GOT3 (cell line): ENCODE measurements around the gene RAD51B.
A peak's percentile ranks its signal among the peaks of the same experiment; 100 is the strongest.
"Not testable (repeated sequence)": the region's sequence is repeated elsewhere in the genome, so short reads cannot be mapped to it uniquely, and the experiment has no call there.

Source experiments
- DNase-seq: peaks from one replicate; lab custom pipeline; 2025; ENCODE audit warnings: mixed read lengths; lab: John Stamatoyannopoulos, UW

The RAD51B gene

GRCh38 chr14:68112442-68112841 lies 292.9 kb downstream of the RAD51B start:
- no peak for DNase-seq

- DNase-seq: no peak
Observed at GRCh38 chr14:68113343-68113930, 293.9 kb downstream of the RAD51B start.

GRCh38 chr14:68115952-68116351 lies 296.4 kb downstream of the RAD51B start:
- DNase-seq: not testable (repeated sequence)

- DNase-seq: no peak
Observed at GRCh38 chr14:68122651-68123050, 303.1 kb downstream of the RAD51B start.

GRCh38 chr14:68124050-68124449 lies 304.5 kb downstream of the RAD51B start:
- DNase-seq: no peak

GRCh38 chr14:68124979-68125731 lies 305.6 kb downstream of the RAD51B start:
- DNase-seq: no peak

GRCh38 chr14:68127166-68127565 lies 307.6 kb downstream of the RAD51B start:
- DNase-seq: no peak

GRCh38 chr14:68131907-68132306 lies 312.3 kb downstream of the RAD51B start:
- no peak for DNase-seq

- DNase-seq: no peak
Observed at GRCh38 chr14:68132563-68133121, 313.1 kb downstream of the RAD51B start.

- no peak for DNase-seq
Observed at GRCh38 chr14:68133856-68134255, 314.3 kb downstream of the RAD51B start.

- no peak for DNase-seq
Observed at GRCh38 chr14:68135028-68135427, 315.4 kb downstream of the RAD51B start.

GRCh38 chr14:68135566-68135965 lies 316.0 kb downstream of the RAD51B start:
- DNase-seq: no peak

GRCh38 chr14:68137704-68138619 lies 318.4 kb downstream of the RAD51B start:
- peak; percentile 15 for DNase-seq

GRCh38 chr14:68139431-68140075 lies 320.0 kb downstream of the RAD51B start:
- no peak for DNase-seq

GRCh38 chr14:68140076-68140741 lies 320.6 kb downstream of the RAD51B start:
- DNase-seq: peak; percentile 18

GRCh38 chr14:68140806-68141205 lies 321.2 kb downstream of the RAD51B start:
- no peak for DNase-seq

- no peak for DNase-seq
Observed at GRCh38 chr14:68141281-68142088, 321.9 kb downstream of the RAD51B start.

GRCh38 chr14:68143341-68143841 lies 323.8 kb downstream of the RAD51B start:
- no peak for DNase-seq

GRCh38 chr14:68144051-68144681 lies 324.6 kb downstream of the RAD51B start:
- no peak for DNase-seq

GRCh38 chr14:68145036-68145435 lies 325.5 kb downstream of the RAD51B start:
- DNase-seq: no peak
